ENCODE results near the gene SCAPER.
"Not testable (repeated sequence)": the region's sequence is repeated elsewhere in the genome, so short reads cannot be mapped to it uniquely, and the experiment has no call there.

SCAPER gene

GRCh38 chr15:76430711-76431110, 474.4 kb downstream of the SCAPER start:
- DNase-seq (ENCODE audit: low spot score), result not testable (repeated sequence)

- no peak for DNase-seq (ENCODE audit: low spot score)
Measured at GRCh38 chr15:76429661-76430060, 475.5 kb downstream of the SCAPER start.

- DNase-seq (ENCODE audit: low spot score), result no peak
Measured at GRCh38 chr15:76426941-76427340, 478.2 kb downstream of the SCAPER start.

- DNase-seq (ENCODE audit: low spot score), result no peak
Measured at GRCh38 chr15:76418352-76419140, 486.6 kb downstream of the SCAPER start.

- no peak for DNase-seq (ENCODE audit: low spot score)
Measured at GRCh38 chr15:76401285-76401684, 503.9 kb downstream of the SCAPER start.

GRCh38 chr15:76398317-76399104, 506.6 kb downstream of the SCAPER start:
- DNase-seq (ENCODE audit: low spot score), result no peak

- DNase-seq (ENCODE audit: low spot score), result no peak
Measured at GRCh38 chr15:76393614-76394013, 511.5 kb downstream of the SCAPER start.

- no peak for DNase-seq (ENCODE audit: low spot score)
Measured at GRCh38 chr15:76391847-76392246, 513.3 kb downstream of the SCAPER start.

- no peak for DNase-seq (ENCODE audit: low spot score)
Measured at GRCh38 chr15:76391309-76391708, 513.8 kb downstream of the SCAPER start.

GRCh38 chr15:76390571-76390970, 514.6 kb downstream of the SCAPER start:
- DNase-seq (ENCODE audit: low spot score), result no peak

GRCh38 chr15:76386926-76387325, 518.2 kb downstream of the SCAPER start:
- no peak for DNase-seq (ENCODE audit: low spot score)

GRCh38 chr15:76386178-76386577, 519.0 kb downstream of the SCAPER start:
- no peak for DNase-seq (ENCODE audit: low spot score)

GRCh38 chr15:76384409-76384808, 520.7 kb downstream of the SCAPER start:
- DNase-seq (ENCODE audit: low spot score), result no peak

GRCh38 chr15:76382987-76383728, 522.0 kb downstream of the SCAPER start:
- DNase-seq (ENCODE audit: low spot score), result no peak

GRCh38 chr15:76381366-76381765, 523.8 kb downstream of the SCAPER start:
- no peak for DNase-seq (ENCODE audit: low spot score)

GRCh38 chr15:76380249-76380648, 524.9 kb downstream of the SCAPER start:
- no peak for DNase-seq (ENCODE audit: low spot score)

GRCh38 chr15:76378691-76379090, 526.4 kb downstream of the SCAPER start:
- no peak for DNase-seq (ENCODE audit: low spot score)

- no peak for DNase-seq (ENCODE audit: low spot score)
Measured at GRCh38 chr15:76377751-76378150, 527.4 kb downstream of the SCAPER start.

- no peak for DNase-seq (ENCODE audit: low spot score)
Measured at GRCh38 chr15:76377217-76377616, 527.9 kb downstream of the SCAPER start.

GRCh38 chr15:76376816-76377215, 528.3 kb downstream of the SCAPER start:
- DNase-seq (ENCODE audit: low spot score), result peak; percentile 14

GRCh38 chr15:76376029-76376428, 529.1 kb downstream of the SCAPER start:
- no peak for DNase-seq (ENCODE audit: low spot score)

GRCh38 chr15:76368122-76368621, 537.0 kb downstream of the SCAPER start:
- no peak for DNase-seq (ENCODE audit: low spot score)
